Measurements from ENCODE around the gene DMC1. TPM values are rescaled to one million over a fixed set of nuclear protein-coding genes. Genes with fewer than 3 reads are reported as not detected.
"Not testable (repeated sequence)": the region's sequence is repeated elsewhere in the genome, so short reads cannot be mapped to it uniquely, and the experiment has no call there.

Gene DMC1, protein sequence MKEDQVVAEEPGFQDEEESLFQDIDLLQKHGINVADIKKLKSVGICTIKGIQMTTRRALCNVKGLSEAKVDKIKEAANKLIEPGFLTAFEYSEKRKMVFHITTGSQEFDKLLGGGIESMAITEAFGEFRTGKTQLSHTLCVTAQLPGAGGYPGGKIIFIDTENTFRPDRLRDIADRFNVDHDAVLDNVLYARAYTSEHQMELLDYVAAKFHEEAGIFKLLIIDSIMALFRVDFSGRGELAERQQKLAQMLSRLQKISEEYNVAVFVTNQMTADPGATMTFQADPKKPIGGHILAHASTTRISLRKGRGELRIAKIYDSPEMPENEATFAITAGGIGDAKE
- 1 to 10 TPM in 11 of 12 donors, not detected in 1; 3.5 to 9.0 (median 4.9) TPM for polyA plus RNA-seq (ENCODE audit: insufficient read length in 12 of 12)
- long read RNA-seq, donor 1, partial matches to known transcripts: 0 of 1 reads
- long read RNA-seq, donor 1, other reads (novel, unspliced or antisense): 0 of 1 reads
- long read RNA-seq, donor 2: 0 reads
- long read RNA-seq, donor 3: 0 reads
- long read RNA-seq, donor 4, partial matches to known transcripts: 0 of 1 reads
- long read RNA-seq, donor 4, other reads (novel, unspliced or antisense): 0 of 1 reads
- long read RNA-seq, donor 5, partial matches to known transcripts: 0 of 1 reads
- long read RNA-seq, donor 5, other reads (novel, unspliced or antisense): 0 of 1 reads
- long read RNA-seq, donor 6, partial matches to known transcripts: 0 of 1 reads
- long read RNA-seq, donor 6, other reads (novel, unspliced or antisense): 0 of 1 reads
- long read RNA-seq, donor 7: 0 reads
- long read RNA-seq, donor 8: 0 reads
- long read RNA-seq, donor 9: 0 reads
- long read RNA-seq, donor 10, partial matches to known transcripts: 0 of 1 reads
- long read RNA-seq, donor 10, other reads (novel, unspliced or antisense): 0 of 1 reads
- long read RNA-seq, donor 11: 0 reads

DNA sequence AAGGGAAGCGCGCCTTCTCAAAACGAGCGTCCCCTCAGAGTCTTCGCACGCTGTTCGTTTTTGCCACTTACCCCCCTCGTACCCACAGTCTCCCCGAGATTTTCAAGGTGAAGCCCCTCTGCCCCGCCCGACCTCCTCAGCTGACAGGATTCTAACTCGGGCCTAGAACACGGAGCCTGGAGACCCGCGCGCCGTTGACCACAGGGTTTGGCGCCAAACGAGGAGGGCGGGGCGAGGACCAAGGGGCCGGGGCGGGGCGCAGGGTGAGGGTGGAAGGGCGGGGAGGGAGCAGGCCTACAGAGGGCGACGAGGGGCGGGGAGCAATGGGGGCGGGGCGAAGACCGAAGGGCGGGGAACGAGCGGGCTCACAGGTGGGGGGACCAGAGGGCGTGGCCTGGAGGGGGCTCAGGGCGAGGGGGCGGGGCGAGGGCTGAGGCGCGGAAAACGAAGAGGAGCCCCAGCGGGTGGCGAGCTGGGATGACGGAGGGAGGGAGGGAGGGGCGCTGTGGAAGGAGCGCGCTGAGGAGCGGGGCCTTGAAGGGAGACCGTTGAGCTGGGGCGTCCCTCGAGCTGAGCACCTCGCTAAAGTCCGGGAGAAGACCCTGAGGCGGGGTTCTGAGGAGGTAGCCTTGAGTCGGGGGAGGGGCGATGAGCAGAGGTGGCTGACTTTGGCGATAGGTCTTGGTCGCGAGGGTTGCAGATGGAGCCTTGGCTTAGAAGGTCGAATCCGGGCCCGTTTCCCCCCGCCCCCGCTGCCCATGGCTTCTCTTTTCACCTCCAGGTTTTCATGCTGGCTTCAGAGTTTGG lies at the start of gene DMC1:
Gene DMC1 (minus strand): TSS at position 212 of the 807 bp plus-strand sequence. CDS start 1,927 bp downstream, outside the sequence.
- DNase-seq: peak; percentile 92

DNA sequence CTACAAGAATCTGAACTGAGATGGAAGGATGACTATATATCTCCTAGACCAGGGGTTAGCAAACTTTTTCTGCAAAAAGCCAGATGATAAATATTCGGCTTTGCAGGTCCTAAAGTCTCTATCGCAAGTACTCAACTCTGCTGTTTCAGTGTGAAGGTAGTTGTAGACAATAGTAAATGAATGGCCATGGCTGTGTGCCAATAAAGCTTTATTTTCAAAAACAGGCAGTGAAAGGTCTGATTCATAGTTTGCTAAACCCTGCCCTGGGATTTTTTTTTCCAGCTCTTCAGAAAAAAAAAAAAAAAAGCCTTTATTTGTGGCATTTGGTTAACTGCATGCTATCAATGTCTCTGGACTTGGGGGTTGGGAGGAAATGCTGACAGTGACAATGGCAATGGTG lies 48.7 kb upstream of the DMC1 start:
- no peak for DNase-seq

DNA sequence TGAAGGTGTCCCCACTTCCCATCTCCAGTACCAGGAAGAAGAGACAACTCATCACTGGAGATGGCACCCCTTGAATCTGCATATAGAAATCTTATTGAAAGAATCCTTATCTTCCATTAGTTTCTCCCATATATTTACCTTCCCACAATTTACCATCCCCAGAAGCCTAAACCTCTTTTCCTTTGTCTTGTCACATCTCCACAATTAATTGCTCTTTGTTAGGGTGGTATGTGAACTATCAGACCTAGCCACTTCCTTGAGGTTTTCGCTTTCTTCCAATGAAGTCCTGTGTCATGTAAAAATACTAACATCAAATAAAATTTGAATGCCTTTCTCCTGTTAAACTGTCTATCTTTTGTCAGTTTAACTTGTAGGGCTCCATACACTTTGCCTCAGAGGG lies 48.3 kb upstream of the DMC1 start:
- DNase-seq: no peak

DNA sequence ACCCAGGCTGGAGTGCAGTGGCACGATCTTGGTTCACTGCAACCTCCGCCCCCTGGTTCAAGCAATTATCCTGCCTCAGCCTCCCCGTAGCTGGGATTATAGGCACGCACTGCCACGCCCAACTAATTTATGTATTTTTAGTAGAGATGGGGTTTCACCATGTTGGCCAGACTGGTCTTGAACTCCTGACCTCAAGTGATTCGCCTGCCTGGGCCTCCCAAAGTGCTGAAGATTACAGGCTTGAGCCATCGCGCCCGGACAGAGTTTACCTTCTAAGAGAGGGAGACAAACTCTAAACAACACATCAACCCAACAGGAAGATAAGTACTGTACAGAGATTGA lies 45.1 kb upstream of the DMC1 start:
- not testable (repeated sequence) for DNase-seq

DNA sequence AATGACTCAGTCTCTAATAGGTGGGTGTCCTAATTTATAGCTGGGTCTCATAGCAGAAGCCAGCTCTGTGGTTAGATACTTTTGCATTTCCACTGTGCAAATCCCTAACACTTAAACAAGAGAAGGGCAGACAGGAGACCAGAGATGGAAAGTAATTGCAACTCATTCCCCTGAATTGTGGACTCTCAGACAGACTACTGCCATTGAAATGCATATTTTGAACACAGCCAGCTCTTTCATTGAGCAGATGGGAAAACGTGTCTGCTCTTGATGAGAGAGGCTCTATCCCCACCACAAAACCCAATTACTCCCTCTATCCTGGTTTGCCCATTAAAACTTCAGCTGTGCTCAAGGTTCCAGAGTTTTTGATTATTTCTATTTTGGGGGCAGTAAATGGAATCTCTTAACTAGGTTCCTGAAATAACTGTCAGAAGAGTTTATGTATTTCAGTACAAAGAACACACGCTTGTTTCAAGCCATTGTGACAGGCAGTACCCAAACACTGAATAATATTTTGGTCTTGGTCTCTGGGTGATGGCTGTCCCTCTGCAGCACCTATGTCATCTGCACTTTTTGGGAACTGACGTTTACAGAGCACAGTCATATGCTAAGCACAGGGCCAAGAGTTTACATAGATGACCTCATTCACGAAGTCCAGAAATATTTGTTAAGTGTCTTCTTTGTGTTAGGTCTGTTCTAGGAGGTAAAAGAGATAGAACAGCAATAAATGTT lies 44.5 kb upstream of the DMC1 start:
- no peak for DNase-seq

DNA sequence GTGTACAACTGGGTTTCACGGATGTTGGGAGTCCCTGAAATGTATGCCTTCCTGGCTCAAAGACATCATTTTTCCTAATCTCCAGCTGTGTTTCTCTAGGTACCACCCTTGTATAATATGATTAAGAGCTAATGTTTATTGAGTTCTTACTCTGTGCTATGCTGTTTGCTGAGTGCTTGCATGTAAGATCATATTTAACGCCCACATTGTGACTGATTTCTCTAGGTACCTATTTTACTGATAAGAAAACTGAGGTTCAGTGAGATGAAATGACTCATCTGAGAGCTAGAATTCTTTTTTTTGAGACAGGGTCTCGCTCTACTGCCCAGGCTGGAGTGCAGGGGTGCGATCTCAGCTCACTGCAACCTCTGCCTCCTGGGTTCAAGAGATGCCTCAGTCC lies 43.6 kb upstream of the DMC1 start:
- no peak for DNase-seq

DNA sequence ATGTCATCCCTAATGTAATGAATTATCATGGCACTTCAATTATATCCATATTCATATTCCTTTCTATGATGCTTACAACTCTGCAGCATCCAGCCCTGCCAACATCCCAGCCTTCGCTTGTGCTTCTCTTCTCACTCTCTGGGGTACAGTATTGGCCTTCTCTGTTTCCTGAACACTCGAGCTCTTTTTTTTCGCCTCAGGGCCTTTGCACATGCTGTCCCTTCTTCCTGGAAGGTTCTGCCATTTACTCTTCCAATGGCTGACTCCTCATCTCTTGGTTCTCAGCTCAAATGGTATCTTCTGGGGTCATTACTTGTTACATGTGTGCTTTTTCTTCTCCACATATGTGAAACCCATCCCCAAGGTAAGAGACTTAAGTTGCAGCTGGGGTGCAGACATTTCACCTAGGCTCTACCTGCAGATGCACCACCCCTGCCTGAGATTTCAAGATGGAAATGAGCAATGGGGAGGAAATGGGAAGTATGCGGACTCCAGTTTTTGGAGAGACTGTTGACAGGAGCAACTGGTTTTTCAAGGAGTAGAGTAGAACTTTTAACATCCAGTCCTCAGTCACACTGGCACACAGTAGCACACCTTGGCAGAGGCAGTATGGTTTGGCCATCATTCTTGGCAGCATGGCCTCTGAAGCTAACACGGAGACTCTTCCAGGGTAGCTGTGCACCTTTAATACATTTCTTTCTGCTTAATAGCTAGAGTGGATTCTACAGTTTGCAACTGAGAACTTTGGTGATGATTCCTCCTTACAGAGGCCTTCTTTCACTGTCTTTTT lies 42.4 kb upstream of the DMC1 start:
- no peak for DNase-seq

DNA sequence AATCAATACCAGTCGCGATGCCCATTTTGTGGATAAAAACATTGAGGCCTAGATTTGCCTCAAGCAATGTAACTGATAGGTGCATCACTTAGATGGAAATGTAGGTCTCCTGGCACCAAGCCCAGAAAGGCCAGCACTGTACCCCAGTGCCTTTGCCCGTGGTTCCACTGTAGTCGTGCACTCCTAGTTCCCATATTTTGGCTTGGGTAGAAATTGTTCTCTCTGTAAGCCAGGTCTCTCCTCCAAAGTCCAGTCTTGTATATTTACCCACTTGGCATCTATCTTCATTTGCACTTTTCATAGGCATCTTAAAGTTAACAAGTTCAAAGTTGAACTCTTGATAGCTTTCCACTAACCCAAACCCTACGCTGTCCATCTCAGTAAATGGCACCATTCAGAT lies 41.6 kb upstream of the DMC1 start:
- DNase-seq: no peak

DNA sequence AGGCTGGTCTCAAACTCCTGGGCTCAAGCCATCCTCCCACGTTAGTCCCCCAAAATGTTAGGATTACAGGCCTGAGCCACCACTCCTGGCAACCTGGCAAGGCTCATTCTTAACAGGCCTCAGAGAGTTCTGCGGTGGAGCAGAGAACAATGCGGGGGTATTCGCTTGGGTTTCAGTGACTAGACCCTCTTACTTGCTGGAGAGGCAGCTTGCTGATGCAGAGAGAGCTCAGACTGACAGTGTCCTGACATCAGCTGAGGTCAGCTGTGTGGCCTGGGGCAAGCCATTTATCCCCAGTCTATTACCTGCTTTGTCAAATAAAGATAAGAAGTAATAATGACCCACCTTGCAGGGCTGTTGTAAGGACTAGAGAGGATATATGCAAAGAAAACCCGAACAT lies 40.3 kb upstream of the DMC1 start:
- DNase-seq: no peak

DNA sequence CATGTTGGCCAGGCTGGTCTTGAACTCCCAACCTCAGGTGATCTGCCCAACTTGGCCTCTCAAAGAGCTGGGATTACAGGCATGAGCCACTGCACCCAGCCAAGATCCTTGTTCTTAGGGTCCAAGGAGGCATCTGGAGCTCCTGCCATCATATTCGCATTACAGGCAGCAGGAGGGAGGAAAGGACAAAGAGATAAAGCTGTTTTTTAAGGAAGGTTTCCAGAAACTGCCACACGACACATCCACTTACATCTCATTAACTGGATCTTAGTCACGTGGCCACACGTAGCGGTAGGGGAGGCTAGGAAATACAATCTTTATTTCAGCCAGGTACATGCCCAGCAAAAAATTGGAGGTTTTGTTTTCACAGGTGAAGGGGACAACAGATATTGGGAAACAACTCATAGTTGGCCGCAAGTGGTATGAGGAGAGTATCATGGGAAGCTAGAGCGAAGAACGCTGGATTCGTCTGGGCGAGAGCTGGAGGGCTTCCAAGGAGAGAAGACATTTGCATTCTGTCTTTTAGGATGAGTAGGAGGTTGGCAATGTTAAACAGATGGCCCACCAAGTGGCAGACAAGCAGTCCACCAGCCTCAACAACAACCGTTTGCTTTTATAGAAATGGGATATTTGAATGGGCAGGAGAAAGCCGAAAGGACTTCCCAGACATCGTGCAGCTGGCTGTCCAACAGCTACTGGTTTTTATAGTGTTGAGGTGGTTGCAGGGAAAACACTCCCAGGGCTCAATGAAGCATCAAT lies 39.2 kb upstream of the DMC1 start:
- DNase-seq: no peak

DNA sequence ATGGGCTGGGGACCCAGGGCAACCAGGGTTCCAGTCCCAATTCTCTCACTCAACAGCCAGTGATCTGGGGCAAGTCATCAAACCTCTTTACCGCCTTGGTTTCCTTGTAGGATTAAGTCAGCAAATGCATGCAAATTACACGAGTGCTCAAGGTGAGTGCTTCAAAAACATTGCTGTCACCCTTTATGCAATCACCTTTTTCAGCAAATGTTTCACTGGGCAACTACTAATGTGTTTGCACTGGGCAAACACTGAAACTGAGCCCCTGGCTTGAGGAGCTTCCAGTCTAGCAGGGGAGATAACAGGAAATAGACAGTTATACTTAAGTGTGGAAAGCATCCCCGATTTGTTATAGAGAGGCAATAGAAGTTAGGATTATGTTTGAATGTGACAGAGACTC lies 37.7 kb upstream of the DMC1 start:
- DNase-seq: no peak

DNA sequence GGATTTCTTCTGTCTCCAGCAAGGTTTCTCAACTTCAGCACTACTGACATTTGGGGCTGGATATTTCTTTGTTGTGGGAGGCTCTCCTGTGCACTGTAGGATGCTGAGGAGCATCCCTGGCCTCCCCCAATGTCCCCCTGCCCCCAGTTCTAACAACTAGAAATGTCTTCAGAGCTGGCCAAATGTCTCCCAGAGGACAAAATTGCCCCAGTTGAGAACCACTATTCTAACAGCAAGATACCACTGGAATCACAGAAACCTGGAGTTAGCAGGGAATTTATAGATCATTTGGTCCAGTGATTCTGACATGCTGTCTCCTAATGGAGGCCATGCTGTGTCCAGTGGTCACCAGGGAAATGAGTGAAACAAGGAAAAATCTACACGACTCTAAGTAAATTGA lies 32.2 kb upstream of the DMC1 start:
- no peak for DNase-seq

DNA sequence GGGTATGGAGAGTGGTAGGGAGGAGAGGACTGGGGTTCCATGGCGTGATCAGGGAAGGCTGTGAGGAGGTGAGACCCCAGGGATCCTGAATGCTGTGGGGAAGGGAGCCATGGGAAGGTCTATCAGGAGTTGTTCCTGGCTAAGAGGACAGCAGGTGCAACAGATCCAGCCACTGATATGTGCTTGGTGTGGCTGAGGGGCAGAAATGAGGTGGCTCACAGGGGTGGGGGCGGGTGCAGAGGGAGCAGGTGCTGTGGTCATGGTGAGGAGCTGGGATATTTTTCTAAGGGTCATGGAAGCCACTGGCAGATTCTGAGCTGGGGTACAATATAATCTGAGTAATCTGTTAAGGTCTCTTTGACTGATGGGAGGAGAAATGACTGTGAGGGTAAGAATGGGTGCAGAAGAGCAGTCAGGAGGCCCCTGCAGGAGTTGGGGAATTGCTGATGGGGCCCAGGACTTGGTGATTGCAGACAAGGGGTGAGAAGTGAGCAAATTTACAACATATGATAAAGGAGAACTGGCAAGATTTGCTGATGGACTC lies 31.3 kb upstream of the DMC1 start:
- no peak for DNase-seq

DNA sequence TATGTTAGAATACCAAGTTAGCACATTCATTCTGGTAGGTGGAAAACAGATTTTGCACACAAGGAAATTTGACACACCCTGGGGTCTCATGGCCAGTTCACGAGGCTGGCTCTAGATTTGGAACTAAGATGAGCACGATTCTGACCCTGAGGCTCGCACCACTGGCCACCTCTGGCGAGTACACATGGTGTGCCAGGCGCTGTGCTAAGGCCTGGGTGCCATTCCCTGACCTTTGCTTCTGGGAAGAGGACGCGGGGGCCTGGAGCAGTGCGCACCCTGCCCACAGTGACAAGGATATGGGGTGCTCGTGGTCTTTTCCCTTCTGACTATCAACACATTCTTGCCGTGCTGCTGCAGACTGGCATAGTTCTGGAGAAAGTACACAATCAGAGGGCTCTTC lies 29.5 kb upstream of the DMC1 start:
- DNase-seq: no peak

DNA sequence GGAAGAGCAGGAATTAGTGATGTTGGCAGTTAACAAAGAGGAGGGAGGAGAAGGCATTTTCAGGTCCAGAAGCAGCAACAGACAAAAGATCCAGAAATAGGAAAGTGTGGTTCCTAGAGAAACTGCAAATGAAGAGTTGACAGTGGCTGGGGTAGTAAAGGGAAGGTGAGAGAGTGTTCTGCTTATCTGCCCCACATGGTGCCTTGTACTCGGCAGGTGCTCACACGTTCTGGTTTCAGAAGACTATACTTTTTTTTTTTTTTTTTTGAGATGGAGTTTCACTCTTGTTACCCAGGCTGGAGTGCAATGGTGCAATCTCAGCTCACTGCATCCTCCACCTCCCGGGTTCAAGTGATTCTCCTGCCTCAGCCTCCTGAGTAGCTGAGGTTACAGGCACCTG lies 12.9 kb upstream of the DMC1 start:
- not testable (repeated sequence) for DNase-seq

DNA sequence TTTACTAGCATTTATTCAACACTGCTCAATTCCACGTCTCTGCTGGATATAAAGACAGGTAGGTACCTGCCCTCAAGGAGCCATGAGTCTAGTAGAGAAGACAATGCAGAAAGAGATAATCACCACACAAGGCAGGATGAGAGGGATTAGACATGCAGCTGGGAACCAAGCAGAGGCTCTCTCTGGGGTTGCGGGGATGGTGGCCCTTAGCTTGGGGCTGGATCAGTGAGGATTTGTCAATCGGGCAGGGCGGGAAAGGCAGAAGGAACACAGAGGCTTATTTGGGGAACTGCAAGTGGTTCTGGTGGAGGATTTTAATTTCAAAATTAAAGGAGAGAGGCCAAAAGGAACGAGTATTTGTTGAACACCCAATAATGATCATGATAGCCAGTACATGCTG lies 8.5 kb upstream of the DMC1 start:
- DNase-seq: no peak

DNA sequence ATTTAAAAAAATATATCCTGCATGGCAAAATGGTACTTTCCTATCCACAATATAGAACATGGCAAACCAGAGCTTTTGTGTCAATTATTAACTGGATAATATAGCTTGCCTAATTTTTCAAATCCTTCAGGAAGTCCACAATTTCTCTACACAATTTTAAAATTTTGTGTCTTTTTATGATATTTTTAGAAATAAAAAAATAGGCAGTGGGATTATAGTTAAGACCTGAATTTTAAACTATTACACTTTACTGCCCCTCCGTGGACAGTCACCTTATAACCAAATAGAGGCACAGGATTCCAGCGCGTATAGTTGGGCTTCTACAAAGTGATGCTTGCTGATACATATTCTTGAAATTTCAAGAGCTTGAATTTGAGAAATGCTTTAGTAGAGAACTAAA lies 2.1 kb upstream of the DMC1 start:
- peak; percentile 56 for DNase-seq

DNA sequence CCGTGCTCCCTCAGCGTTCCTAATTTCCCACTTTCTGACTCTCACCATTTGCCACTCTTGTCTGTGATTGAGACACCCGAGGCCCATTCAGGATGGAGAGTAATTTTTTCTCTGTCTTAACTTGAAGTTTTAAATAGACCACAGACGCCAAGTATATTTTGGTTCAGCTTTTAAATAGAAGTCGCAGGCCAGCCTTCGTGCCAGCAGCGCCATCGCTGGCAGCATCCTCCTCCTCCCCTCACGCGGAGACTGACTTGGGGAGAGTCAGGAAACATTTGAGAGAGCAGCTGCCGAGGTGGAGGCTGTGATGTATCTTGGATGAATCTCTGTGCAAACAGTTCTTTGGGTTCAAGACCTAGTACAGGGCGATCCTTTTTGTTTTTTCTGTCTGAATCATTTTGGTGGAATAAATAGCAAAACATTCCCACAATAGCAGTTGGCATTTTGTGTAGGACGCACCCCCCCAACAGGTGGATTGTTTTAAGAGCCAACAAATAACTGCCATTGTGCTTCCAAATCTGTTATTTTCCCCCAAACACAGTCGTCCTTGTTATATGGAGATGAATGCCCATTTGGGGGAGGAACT lies 889 bp upstream of the DMC1 start:
- DNase-seq: no peak
